ENCODE measurements around the gene FXYD7.

Gene FXYD7

GRCh38 chr19:35177377-35178274 lies 34.6 kb downstream of the FXYD7 start:
- H3K79me2 ChIP-seq (ENCODE audit: insufficient read depth, low read length), result no peaks in the 10 kb centered on the region
- no peak overlapping the region for H2AFZ ChIP-seq (ENCODE audit: low read length)
- no peak overlapping the region for H3K4me2 ChIP-seq (ENCODE audit: low read length)
- no peak overlapping the region for H3K27ac ChIP-seq (ENCODE audit: low read depth, low read length, poor library complexity, severe bottlenecking)
- H3F3A ChIP-seq (ENCODE audit: insufficient read depth, low read length), result no peaks in the 10 kb centered on the region
- H3K4me1 ChIP-seq (ENCODE audit: insufficient read depth, low read length, severe bottlenecking), result no peaks in the 10 kb centered on the region
- H4K20me1 ChIP-seq (ENCODE audit: insufficient read depth, low read length), result no peaks in the 10 kb centered on the region
- H3K36me3 ChIP-seq (ENCODE audit: insufficient read depth, low read length), result peaks cover 3% of the 10 kb centered on the region
- no peaks in the 10 kb centered on the region for H3K9me2 ChIP-seq (ENCODE audit: low read depth, low read length)
- no peak overlapping the region for H3K4me3 ChIP-seq (ENCODE audit: low read depth, low read length, poor library complexity, severe bottlenecking)
- H3K27me3 ChIP-seq (ENCODE audit: insufficient read depth, low read length), result no peaks in the 10 kb centered on the region
- H3K9me3 ChIP-seq (ENCODE audit: low read length), result peaks cover 7% of the 10 kb centered on the region; the same call in 1 of the 2 replicates
- no peak for TF ChIP-seq EZH2 (IDR thresholded peaks at IDR 0.05; ENCODE audit: borderline replicate concordance, low read length)
- TF ChIP-seq, protein P1, sequence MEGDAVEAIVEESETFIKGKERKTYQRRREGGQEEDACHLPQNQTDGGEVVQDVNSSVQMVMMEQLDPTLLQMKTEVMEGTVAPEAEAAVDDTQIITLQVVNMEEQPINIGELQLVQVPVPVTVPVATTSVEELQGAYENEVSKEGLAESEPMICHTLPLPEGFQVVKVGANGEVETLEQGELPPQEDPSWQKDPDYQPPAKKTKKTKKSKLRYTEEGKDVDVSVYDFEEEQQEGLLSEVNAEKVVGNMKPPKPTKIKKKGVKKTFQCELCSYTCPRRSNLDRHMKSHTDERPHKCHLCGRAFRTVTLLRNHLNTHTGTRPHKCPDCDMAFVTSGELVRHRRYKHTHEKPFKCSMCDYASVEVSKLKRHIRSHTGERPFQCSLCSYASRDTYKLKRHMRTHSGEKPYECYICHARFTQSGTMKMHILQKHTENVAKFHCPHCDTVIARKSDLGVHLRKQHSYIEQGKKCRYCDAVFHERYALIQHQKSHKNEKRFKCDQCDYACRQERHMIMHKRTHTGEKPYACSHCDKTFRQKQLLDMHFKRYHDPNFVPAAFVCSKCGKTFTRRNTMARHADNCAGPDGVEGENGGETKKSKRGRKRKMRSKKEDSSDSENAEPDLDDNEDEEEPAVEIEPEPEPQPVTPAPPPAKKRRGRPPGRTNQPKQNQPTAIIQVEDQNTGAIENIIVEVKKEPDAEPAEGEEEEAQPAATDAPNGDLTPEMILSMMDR (IDR thresholded peaks at IDR 0.05; ENCODE audit: low read length), result no peak
- H3K9ac ChIP-seq (ENCODE audit: low read length), result no peak overlapping the region

DNA sequence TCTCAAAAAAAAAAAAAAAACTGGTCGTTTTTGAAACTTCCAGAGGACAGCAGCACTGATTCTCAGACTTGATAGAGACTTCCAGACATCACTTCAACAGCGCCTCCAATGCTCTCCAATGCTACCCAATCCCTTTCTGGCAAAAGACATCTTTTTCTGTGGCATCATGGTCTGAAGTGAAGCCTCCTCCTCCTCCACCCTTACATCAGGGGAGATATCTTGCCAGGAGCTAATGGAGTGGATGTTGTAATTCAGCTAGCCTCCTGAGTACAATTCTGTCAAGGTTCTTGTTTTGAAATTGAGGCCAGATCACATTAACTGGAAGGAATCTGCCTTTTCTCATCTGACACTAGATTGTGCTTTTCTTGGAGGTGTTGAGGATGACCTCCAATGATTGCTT lies 35.6 kb downstream of the FXYD7 start:
- H3K9ac ChIP-seq (ENCODE audit: low read length), result no peak overlapping the region
- no peaks in the 10 kb centered on the region for H3F3A ChIP-seq (ENCODE audit: insufficient read depth, low read length)
- H3K9me3 ChIP-seq (ENCODE audit: low read length), result peaks cover 7% of the 10 kb centered on the region; the same call in 1 of the 2 replicates
- H3K79me2 ChIP-seq (ENCODE audit: insufficient read depth, low read length), result no peaks in the 10 kb centered on the region
- H3K4me2 ChIP-seq (ENCODE audit: low read length), result no peak overlapping the region
- no peaks in the 10 kb centered on the region for H3K4me1 ChIP-seq (ENCODE audit: insufficient read depth, low read length, severe bottlenecking)
- H3K27me3 ChIP-seq (ENCODE audit: insufficient read depth, low read length), result no peaks in the 10 kb centered on the region
- no peak overlapping the region for H3K27ac ChIP-seq (ENCODE audit: low read depth, low read length, poor library complexity, severe bottlenecking)
- no peaks in the 10 kb centered on the region for H3K9me2 ChIP-seq (ENCODE audit: low read depth, low read length)
- H4K20me1 ChIP-seq (ENCODE audit: insufficient read depth, low read length), result no peaks in the 10 kb centered on the region
- TF ChIP-seq, protein P1 (IDR thresholded peaks at IDR 0.05; ENCODE audit: low read length), result no peak
- TF ChIP-seq EZH2 (IDR thresholded peaks at IDR 0.05; ENCODE audit: borderline replicate concordance, low read length), result no peak
- no peak overlapping the region for H3K4me3 ChIP-seq (ENCODE audit: low read depth, low read length, poor library complexity, severe bottlenecking)
- no peaks in the 10 kb centered on the region for H3K36me3 ChIP-seq (ENCODE audit: insufficient read depth, low read length)
- no peak overlapping the region for H2AFZ ChIP-seq (ENCODE audit: low read length)

GRCh38 chr19:35179830-35180229 lies 36.8 kb downstream of the FXYD7 start:
- no peaks in the 10 kb centered on the region for H3K27me3 ChIP-seq (ENCODE audit: insufficient read depth, low read length)
- H3K27ac ChIP-seq (ENCODE audit: low read depth, low read length, poor library complexity, severe bottlenecking), result no peak overlapping the region
- no peak overlapping the region for H2AFZ ChIP-seq (ENCODE audit: low read length)
- no peaks in the 10 kb centered on the region for H3K79me2 ChIP-seq (ENCODE audit: insufficient read depth, low read length)
- H3K9me3 ChIP-seq (ENCODE audit: low read length), result peaks cover 7% of the 10 kb centered on the region; the same call in 1 of the 2 replicates
- H3K4me2 ChIP-seq (ENCODE audit: low read length), result no peak overlapping the region
- no peak overlapping the region for H3K9ac ChIP-seq (ENCODE audit: low read length)
- H3F3A ChIP-seq (ENCODE audit: insufficient read depth, low read length), result no peaks in the 10 kb centered on the region
- H4K20me1 ChIP-seq (ENCODE audit: insufficient read depth, low read length), result no peaks in the 10 kb centered on the region
- no peak for TF ChIP-seq EZH2 (IDR thresholded peaks at IDR 0.05; ENCODE audit: borderline replicate concordance, low read length)
- TF ChIP-seq, protein P1 (IDR thresholded peaks at IDR 0.05; ENCODE audit: low read length), result no peak
- no peaks in the 10 kb centered on the region for H3K4me1 ChIP-seq (ENCODE audit: insufficient read depth, low read length, severe bottlenecking)
- no peaks in the 10 kb centered on the region for H3K9me2 ChIP-seq (ENCODE audit: low read depth, low read length)
- H3K36me3 ChIP-seq (ENCODE audit: insufficient read depth, low read length), result no peaks in the 10 kb centered on the region
- H3K4me3 ChIP-seq (ENCODE audit: low read depth, low read length, poor library complexity, severe bottlenecking), result no peak overlapping the region

Measured in OCI-LY1 (cell line).